Measurements from ENCODE around the gene IKZF5. TPM values are rescaled to one million over a fixed set of nuclear protein-coding genes. Genes with fewer than 3 reads are reported as not detected.

Gene IKZF5
- total RNA-seq, 2 experiments from 2014 or later = 81.8 to 87.1 TPM

DNA sequence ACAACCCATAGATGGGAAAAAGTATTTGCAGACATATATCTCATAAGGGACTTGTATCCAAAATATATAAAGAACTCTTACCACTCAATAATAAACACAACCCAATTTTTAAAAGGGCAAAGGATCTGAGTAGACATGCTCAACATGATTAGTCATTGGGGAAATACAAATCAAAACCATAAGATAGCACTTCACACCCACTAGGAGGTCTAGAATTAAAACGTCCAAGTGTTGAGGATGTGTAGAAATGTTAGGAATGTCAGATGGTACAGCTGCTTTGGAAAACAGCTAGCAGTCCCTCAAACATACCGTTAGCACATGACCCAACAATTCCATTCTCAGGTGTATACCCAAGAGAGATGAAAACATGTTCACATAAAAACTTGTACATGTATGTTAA lies 20.1 kb downstream of the IKZF5 start:
- CTCF ChIA-PET = no interaction called here
- POLR2A ChIA-PET = no interaction called here

DNA sequence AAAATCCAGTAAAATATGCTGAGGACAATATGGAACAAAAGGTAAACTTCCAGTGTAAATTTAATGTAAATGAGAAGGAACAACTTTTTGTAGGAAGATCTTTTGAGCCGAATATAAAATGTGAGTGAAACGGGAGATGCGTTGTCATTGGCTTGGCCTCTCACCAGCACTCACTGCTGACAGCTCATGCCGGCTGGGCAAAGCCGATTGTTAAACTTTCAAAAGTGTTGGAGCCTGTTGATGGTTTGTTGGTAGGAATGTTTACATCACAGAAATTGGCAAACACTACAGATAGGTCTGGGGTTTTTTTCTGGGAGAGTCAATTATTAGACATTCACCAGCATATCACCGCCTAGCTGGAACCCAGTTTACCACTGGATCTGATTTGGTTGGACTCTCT lies 22.3 kb downstream of the IKZF5 start:
- H3K4me1 ChIP-seq (ENCODE audit: insufficient read depth, low read length) = no peaks in the 10 kb centered on the region
- ChIA-PET CTCF (no interaction called here), POLR2A (no interaction called here)
- no peak for DNase-seq
- no peak overlapping the region for H3K27ac ChIP-seq (ENCODE audit: low read depth in 1 of 2, low read length in 2 of 2)
- Mint-ChIP-seq H3K4me1 (ENCODE audit: low read depth) (peaks cover under 1% of the 10 kb centered on the region), H3K27ac (no peak overlapping the region), H3K4me3 (no peak overlapping the region), H3K36me3 (ENCODE audit: low read depth) (peaks cover 39% of the 10 kb centered on the region), H3K9me3 (no peaks in the 10 kb centered on the region), H3K27me3 (no peaks in the 10 kb centered on the region)
- H3K4me3 ChIP-seq (ENCODE audit: low read length) = no peak overlapping the region
- no peak for ATAC-seq (ENCODE audit: poor library complexity)
- intact Hi-C loops (cut with DNase I, micrococcal nuclease) = no loop called here
- no peaks in the 10 kb centered on the region for H3K27me3 ChIP-seq (ENCODE audit: control insufficient read depth in 1 of 2, insufficient read depth in 2 of 2, low read length in 2 of 2)
- no peaks in the 10 kb centered on the region for H3K9me3 ChIP-seq (ENCODE audit: control insufficient read depth in 1 of 2, insufficient read depth in 1 of 2, low read length in 2 of 2)
- H3K36me3 ChIP-seq (ENCODE audit: insufficient read depth, low read length) = peaks cover 14% of the 10 kb centered on the region
- TF ChIP-seq, protein P1, sequence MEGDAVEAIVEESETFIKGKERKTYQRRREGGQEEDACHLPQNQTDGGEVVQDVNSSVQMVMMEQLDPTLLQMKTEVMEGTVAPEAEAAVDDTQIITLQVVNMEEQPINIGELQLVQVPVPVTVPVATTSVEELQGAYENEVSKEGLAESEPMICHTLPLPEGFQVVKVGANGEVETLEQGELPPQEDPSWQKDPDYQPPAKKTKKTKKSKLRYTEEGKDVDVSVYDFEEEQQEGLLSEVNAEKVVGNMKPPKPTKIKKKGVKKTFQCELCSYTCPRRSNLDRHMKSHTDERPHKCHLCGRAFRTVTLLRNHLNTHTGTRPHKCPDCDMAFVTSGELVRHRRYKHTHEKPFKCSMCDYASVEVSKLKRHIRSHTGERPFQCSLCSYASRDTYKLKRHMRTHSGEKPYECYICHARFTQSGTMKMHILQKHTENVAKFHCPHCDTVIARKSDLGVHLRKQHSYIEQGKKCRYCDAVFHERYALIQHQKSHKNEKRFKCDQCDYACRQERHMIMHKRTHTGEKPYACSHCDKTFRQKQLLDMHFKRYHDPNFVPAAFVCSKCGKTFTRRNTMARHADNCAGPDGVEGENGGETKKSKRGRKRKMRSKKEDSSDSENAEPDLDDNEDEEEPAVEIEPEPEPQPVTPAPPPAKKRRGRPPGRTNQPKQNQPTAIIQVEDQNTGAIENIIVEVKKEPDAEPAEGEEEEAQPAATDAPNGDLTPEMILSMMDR (IDR thresholded peaks at IDR 0.05) = no peak

More for the DNA sequence above, 20.1 kb downstream of the IKZF5 start:
- Mint-ChIP-seq H3K27ac (no peak overlapping the region), H3K27me3 (no peaks in the 10 kb centered on the region), H3K4me1 (ENCODE audit: low read depth) (no peaks in the 10 kb centered on the region), H3K36me3 (ENCODE audit: low read depth) (peaks cover 44% of the 10 kb centered on the region), H3K4me3 (no peak overlapping the region), H3K9me3 (no peaks in the 10 kb centered on the region)
- H3K36me3 ChIP-seq (ENCODE audit: insufficient read depth, low read length) = peaks cover 19% of the 10 kb centered on the region
- no peaks in the 10 kb centered on the region for H3K4me1 ChIP-seq (ENCODE audit: insufficient read depth, low read length)
- H3K27ac ChIP-seq (ENCODE audit: low read depth in 1 of 2, low read length in 2 of 2) = no peak overlapping the region
- H3K4me3 ChIP-seq (ENCODE audit: low read length) = no peak overlapping the region
- H3K27me3 ChIP-seq (ENCODE audit: control insufficient read depth in 1 of 2, insufficient read depth in 2 of 2, low read length in 2 of 2) = no peaks in the 10 kb centered on the region
- TF ChIP-seq, protein P1 (IDR thresholded peaks at IDR 0.05) = no peak
- DNase-seq (no peak), ATAC-seq (ENCODE audit: poor library complexity) (no peak)
- intact Hi-C loops (cut with DNase I, micrococcal nuclease) = no loop called here
- H3K9me3 ChIP-seq (ENCODE audit: control insufficient read depth in 1 of 2, insufficient read depth in 1 of 2, low read length in 2 of 2) = no peaks in the 10 kb centered on the region

DNA sequence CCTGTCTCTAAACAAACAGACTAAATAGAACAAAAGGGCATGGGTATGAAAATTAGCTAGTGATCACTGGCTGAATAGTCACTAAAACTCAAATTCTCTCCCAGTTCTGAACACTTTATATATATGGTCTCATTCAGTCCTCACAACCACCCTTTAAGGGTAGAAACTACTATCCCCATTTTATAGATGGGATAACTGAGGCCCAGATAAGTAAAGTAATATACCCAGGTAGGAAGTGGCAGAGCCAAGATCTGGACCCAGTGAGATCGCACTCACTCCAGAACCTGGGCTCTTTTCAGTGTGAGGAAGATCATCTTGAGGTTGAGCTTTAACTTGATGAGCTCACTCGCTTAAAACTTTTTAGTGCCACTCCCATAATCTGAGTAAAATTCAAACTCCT lies 23.9 kb downstream of the IKZF5 start:
- Mint-ChIP-seq H3K4me1 (ENCODE audit: low read depth) (peaks cover 17% of the 10 kb centered on the region), H3K27me3 (no peaks in the 10 kb centered on the region), H3K36me3 (ENCODE audit: low read depth) (peaks cover 33% of the 10 kb centered on the region), H3K4me3 (no peak overlapping the region), H3K27ac (no peak overlapping the region), H3K9me3 (no peaks in the 10 kb centered on the region)
- ATAC-seq (ENCODE audit: poor library complexity) (no peak), DNase-seq (no peak)
- TF ChIP-seq, protein P1 (IDR thresholded peaks at IDR 0.05) = no peak
- no peak overlapping the region for H3K4me3 ChIP-seq (ENCODE audit: low read length)
- POLR2A ChIA-PET = interaction anchor here (1.3 to 4.4 kb wide), 2 partner anchors 24 to 31 kb away, joined by 3 to 31 read pairs; partner anchors contain the start of genes ACADSB, C10orf88 and IKZF5
- CTCF ChIA-PET = interaction anchor here (1.2 kb wide), 1 partner anchor 13 kb away, joined by 4 read pairs; no protein-coding TSS in a partner anchor
- intact Hi-C loops (cut with DNase I, micrococcal nuclease) = no loop called here
- H3K27me3 ChIP-seq (ENCODE audit: control insufficient read depth in 1 of 2, insufficient read depth in 2 of 2, low read length in 2 of 2) = no peaks in the 10 kb centered on the region
- peaks cover 14% of the 10 kb centered on the region for H3K36me3 ChIP-seq (ENCODE audit: insufficient read depth, low read length)
- no peak overlapping the region for H3K27ac ChIP-seq (ENCODE audit: low read depth in 1 of 2, low read length in 2 of 2)
- H3K4me1 ChIP-seq (ENCODE audit: insufficient read depth, low read length) = peaks cover 12% of the 10 kb centered on the region
- no peaks in the 10 kb centered on the region for H3K9me3 ChIP-seq (ENCODE audit: control insufficient read depth in 1 of 2, insufficient read depth in 1 of 2, low read length in 2 of 2)
